ENCODE measurements around the gene OR3A1.
"Not testable (repeated sequence)": the region's sequence is repeated elsewhere in the genome, so short reads cannot be mapped to it uniquely, and the experiment has no call there.

OR3A1 gene

GRCh38 chr17:3298260-3298659, at the start of gene OR3A1:
OR3A1 (minus strand) TSS chr17:3298360; CDS start chr17:3292582, 5,778 bp downstream.
- TF ChIP-seq CTCF (conservative IDR thresholded peaks at IDR 0.05; ENCODE audit: low read length): no peak
- H3K4me3 ChIP-seq (ENCODE audit: low read length): no peak within 1 kb of the TSS
- DNase-seq (ENCODE audit: low read depth): no peak

- DNase-seq (ENCODE audit: low read depth); H3K4me3 ChIP-seq (ENCODE audit: low read length): not testable (repeated sequence)
Measured at GRCh38 chr17:3342782-3343181, 44.6 kb upstream of the OR3A1 start.

- no peak for TF ChIP-seq CTCF (conservative IDR thresholded peaks at IDR 0.05; ENCODE audit: low read length)
- no peak overlapping the region for H3K4me3 ChIP-seq (ENCODE audit: low read length)
- no peak for DNase-seq (ENCODE audit: low read depth)
Measured at GRCh38 chr17:3335876-3336275, 37.7 kb upstream of the OR3A1 start.

GRCh38 chr17:3318336-3318735, 20.2 kb upstream of the OR3A1 start:
- no peak overlapping the region for H3K4me3 ChIP-seq (ENCODE audit: low read length)
- no peak for TF ChIP-seq CTCF (conservative IDR thresholded peaks at IDR 0.05; ENCODE audit: low read length)
- DNase-seq (ENCODE audit: low read depth): no peak

- TF ChIP-seq CTCF (conservative IDR thresholded peaks at IDR 0.05; ENCODE audit: low read length): no peak
- DNase-seq (ENCODE audit: low read depth): no peak
- no peak overlapping the region for H3K4me3 ChIP-seq (ENCODE audit: low read length)
Measured at GRCh38 chr17:3316836-3317235, 18.7 kb upstream of the OR3A1 start.

- TF ChIP-seq CTCF (conservative IDR thresholded peaks at IDR 0.05; ENCODE audit: low read length): no peak
- H3K4me3 ChIP-seq (ENCODE audit: low read length): no peak overlapping the region
- DNase-seq (ENCODE audit: low read depth): no peak
Measured at GRCh38 chr17:3308603-3309002, 10.4 kb upstream of the OR3A1 start.

GRCh38 chr17:3295632-3296031, 2.5 kb downstream of the OR3A1 start:
- H3K4me3 ChIP-seq (ENCODE audit: low read length): no peak overlapping the region
- no peak for DNase-seq (ENCODE audit: low read depth)
- TF ChIP-seq CTCF (conservative IDR thresholded peaks at IDR 0.05; ENCODE audit: low read length): no peak

GRCh38 chr17:3293548-3293947, 4.6 kb downstream of the OR3A1 start:
- not testable (repeated sequence) for DNase-seq (ENCODE audit: low read depth); H3K4me3 ChIP-seq (ENCODE audit: low read length)

Measured in AG10803 (cell line).